Stomach (tissue), 9 donors: ENCODE measurements around the gene SLC7A10. TPM values are rescaled to one million over a fixed set of nuclear protein-coding genes. Genes with fewer than 3 reads are reported as not detected.

ENCODE experiments used
- DNase-seq, 2 donors: peaks; one replicate each; pipeline versions ENCODE4 v3.0.0 to v3.0.0-alpha.2; 2013 to 2019
- H3K27ac ChIP-seq, 5 donors: fragments of 200-600 bp in 4 of 5; sonication (generic) in 4 of 5; one replicate each; pipeline ENCODE4 v1.5.1; 2013 to 2019; ENCODE audit warnings: mild to moderate bottlenecking in 1 of 5, moderate library complexity in 1 of 5
- H3K27me3 ChIP-seq, 3 donors: fragments of 200-600 bp; sonication (generic); one replicate each; pipeline ENCODE4 v1.5.1; 2017 to 2019; ENCODE audit warnings: mixed run types in 1 of 3
- H3K36me3 ChIP-seq, 4 donors: fragments of 200-600 bp; sonication (generic); 1 replicate in 3 of 4; 2 replicates in 1 of 4; pipeline ENCODE4 v1.5.1; 2016 to 2019
- H3K4me1 ChIP-seq, 4 donors: fragments of 200-600 bp; sonication (generic); one replicate each; pipeline ENCODE4 v1.5.1; 2016 to 2019
- H3K4me3 ChIP-seq, 4 donors: fragments of 200-600 bp; sonication (generic) in 3 of 4; one replicate each; pipeline ENCODE4 v1.5.1; 2016 to 2019; ENCODE audit warnings: mild to moderate bottlenecking in 1 of 4
- H3K9me3 ChIP-seq, 4 donors: fragments of 200-600 bp; sonication (generic); one replicate each; pipeline ENCODE4 v1.5.1; 2016 to 2019
- EP300 ChIP-seq: sonication (generic); formaldehyde crosslinking; IDR thresholded peaks from one replicate; pipeline ENCODE4 v1.6.1; 2017; ENCODE audit warnings: antibody characterized with exemption
- POLR2A ChIP-seq, 4 donors: fragments of 450-650 bp; IDR thresholded peaks; one replicate each; pipeline ENCODE4 v1.6.1; 2016; ENCODE audit warnings: antibody characterized with exemption in 4 of 4, control low read depth in 2 of 4, mild to moderate bottlenecking in 1 of 4, moderate library complexity in 1 of 4
- POLR2AphosphoS5 ChIP-seq, 3 donors: sonication (generic); formaldehyde crosslinking; IDR thresholded peaks; one replicate each; pipeline ENCODE4 v1.6.1; 2016; ENCODE audit warnings: antibody characterized with exemption in 3 of 3
- WGBS, 5 donors: extraction: QIAGEN DNeasy Blood & Tissue Kit in 3 of 5; methylation state at CpG; one replicate each; pipeline versions ENCODE4 v1.1.5 to v1.1.7; 2013 to 2018; 5-methylcytosine and 5-hydroxymethylcytosine counted together
- intact Hi-C: fragments of 100-400 bp; cut with DNase I; formaldehyde crosslinking; loops from one replicate; pipeline ENCODE4 v1.15.1; 2023; ENCODE audit warnings: low total_unique reads
- polyA plus RNA-seq, 3 donors: library from polyadenylated mRNA; stranded (reverse); fragments of 200-250 nt; gene quantifications; one replicate each; pipeline ENCODE4 v1.2.3, GENCODE V29; 2013
- total RNA-seq, 5 donors: library from RNA; depleted of rRNA; stranded (reverse); fragments of >200 nt; gene quantifications; one replicate each; pipeline versions ENCODE4 v1.1.0 to v1.2.3, GENCODE V29; 2014 to 2016
- TF ChIP-seq, protein P1 (sequence below), 7 experiments: fragments of 450-650 bp in 4 of 7; fragments of 200-600 bp in 3 of 7; sonication (generic) in 3 of 7; IDR thresholded peaks; one replicate each; pipeline ENCODE4 v1.5.1; 2016 to 2019; ENCODE audit warnings: antibody characterized with exemption in 7 of 7, control low read depth in 2 of 7, mild to moderate bottlenecking in 1 of 7
- donor health status: healthy with polysubstance abuse.
- donor health status: Bipolar disorder and iron deficiency.
- donor health status: healthy.

SLC7A10 gene
- total and polyA plus RNA-seq, 8 donors: 0.73 TPM; not detected in 7

- no peaks in the 10 kb centered on the region for H3K27me3 ChIP-seq
- WGBS, 5 donors: 82 to 88% (median 86%) methylated on average over 18 to 24 of the region's 24 CpGs
- TF ChIP-seq POLR2AphosphoS5 (IDR thresholded peaks at IDR 0.05): no peak
- no peak for TF ChIP-seq EP300
- TF ChIP-seq, protein P1, sequence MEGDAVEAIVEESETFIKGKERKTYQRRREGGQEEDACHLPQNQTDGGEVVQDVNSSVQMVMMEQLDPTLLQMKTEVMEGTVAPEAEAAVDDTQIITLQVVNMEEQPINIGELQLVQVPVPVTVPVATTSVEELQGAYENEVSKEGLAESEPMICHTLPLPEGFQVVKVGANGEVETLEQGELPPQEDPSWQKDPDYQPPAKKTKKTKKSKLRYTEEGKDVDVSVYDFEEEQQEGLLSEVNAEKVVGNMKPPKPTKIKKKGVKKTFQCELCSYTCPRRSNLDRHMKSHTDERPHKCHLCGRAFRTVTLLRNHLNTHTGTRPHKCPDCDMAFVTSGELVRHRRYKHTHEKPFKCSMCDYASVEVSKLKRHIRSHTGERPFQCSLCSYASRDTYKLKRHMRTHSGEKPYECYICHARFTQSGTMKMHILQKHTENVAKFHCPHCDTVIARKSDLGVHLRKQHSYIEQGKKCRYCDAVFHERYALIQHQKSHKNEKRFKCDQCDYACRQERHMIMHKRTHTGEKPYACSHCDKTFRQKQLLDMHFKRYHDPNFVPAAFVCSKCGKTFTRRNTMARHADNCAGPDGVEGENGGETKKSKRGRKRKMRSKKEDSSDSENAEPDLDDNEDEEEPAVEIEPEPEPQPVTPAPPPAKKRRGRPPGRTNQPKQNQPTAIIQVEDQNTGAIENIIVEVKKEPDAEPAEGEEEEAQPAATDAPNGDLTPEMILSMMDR (IDR thresholded peaks at IDR 0.05): no peak
- no peak for TF ChIP-seq POLR2A (IDR thresholded peaks at IDR 0.05)
- no peak overlapping the region for H3K27ac ChIP-seq
- H3K4me1 ChIP-seq: no peaks in the 10 kb centered on the region
- no peak overlapping the region for H3K4me3 ChIP-seq
- H3K9me3 ChIP-seq: no peaks in the 10 kb centered on the region
- peaks cover 0 to 38% (median 33%) of the 10 kb centered on the region in 4 donors for H3K36me3 ChIP-seq
- no peak for DNase-seq
- intact Hi-C loops: no loop called here
Measured at GRCh38 chr19:33208904-33209849, 16.5 kb downstream of the SLC7A10 start.

DNA sequence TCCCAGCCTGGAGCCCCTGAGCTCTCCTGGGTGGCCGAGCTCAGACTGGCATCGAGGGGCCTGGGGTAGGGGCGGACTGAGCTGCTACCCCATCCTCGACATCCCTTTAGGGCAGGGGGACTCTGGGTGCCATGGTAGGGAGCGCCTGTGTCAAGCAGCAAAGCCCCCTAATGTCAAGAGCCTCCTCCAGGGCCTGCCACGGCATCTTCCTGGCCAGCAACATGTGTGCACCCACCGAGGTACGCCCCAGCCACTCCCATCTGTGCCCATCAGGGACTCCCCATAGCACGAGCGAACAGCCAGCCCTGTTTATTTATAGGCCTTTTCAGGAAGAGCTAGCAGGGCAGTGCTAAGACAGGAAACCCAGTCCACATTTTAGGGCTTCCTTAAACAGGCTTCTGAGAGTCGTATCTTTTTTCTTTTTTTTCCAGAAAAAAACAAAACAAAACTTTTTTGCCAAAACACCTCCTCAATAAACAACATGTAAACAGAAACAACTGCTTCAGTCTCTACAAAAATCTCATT lies 17.2 kb downstream of the SLC7A10 start:
- 60 to 81% (median 72%) methylated on average over 11 of the region's 11 CpGs for WGBS, 5 donors
- TF ChIP-seq, protein P1 (IDR thresholded peaks at IDR 0.05): no peak
- TF ChIP-seq EP300 (no peak), POLR2AphosphoS5 (IDR thresholded peaks at IDR 0.05) (no peak), POLR2A (IDR thresholded peaks at IDR 0.05) (no peak)
- intact Hi-C loops: no loop called here
- Histone ChIP-seq H3K9me3 (no peaks in the 10 kb centered on the region), H3K27ac (no peak overlapping the region), H3K4me1 (no peaks in the 10 kb centered on the region), H3K36me3 (peaks cover 0 to 45% (median 39%) of the 10 kb centered on the region in 4 donors), H3K4me3 (no peak overlapping the region), H3K27me3 (no peaks in the 10 kb centered on the region)
- no peak for DNase-seq

GRCh38 chr19:33207903-33208302 lies 17.7 kb downstream of the SLC7A10 start:
- no peaks in the 10 kb centered on the region for H3K27me3 ChIP-seq
- no peaks in the 10 kb centered on the region for H3K9me3 ChIP-seq
- intact Hi-C loops: no loop called here
- H3K4me1 ChIP-seq: no peaks in the 10 kb centered on the region
- H3K36me3 ChIP-seq: peaks cover 0 to 51% (median 44%) of the 10 kb centered on the region in 4 donors
- no peak overlapping the region for H3K27ac ChIP-seq
- WGBS, 5 donors: 80 to 88% (median 85%) methylated on average over 5 to 9 of the region's 9 CpGs
- H3K4me3 ChIP-seq: no peak overlapping the region
- TF ChIP-seq EP300: no peak
- no peak for TF ChIP-seq POLR2A (IDR thresholded peaks at IDR 0.05)
- TF ChIP-seq POLR2AphosphoS5 (IDR thresholded peaks at IDR 0.05): no peak
- TF ChIP-seq, protein P1 (IDR thresholded peaks at IDR 0.05): no peak
- DNase-seq: no peak

- intact Hi-C loops: no loop called here
- H3K36me3 ChIP-seq: peaks cover 0 to 58% (median 52%) of the 10 kb centered on the region in 4 donors
- DNase-seq: no peak
- TF ChIP-seq, protein P1 (IDR thresholded peaks at IDR 0.05): no peak
- TF ChIP-seq EP300: no peak
- no peak for TF ChIP-seq POLR2AphosphoS5 (IDR thresholded peaks at IDR 0.05)
- TF ChIP-seq POLR2A (IDR thresholded peaks at IDR 0.05): no peak
- H3K9me3 ChIP-seq: no peaks in the 10 kb centered on the region
- WGBS, 5 donors: 87 to 93% (median 92%) methylated on average over 16 to 38 of the region's 38 CpGs
- H3K27ac ChIP-seq: no peak overlapping the region
- H3K4me3 ChIP-seq: no peak overlapping the region
- H3K27me3 ChIP-seq: no peaks in the 10 kb centered on the region
- no peaks in the 10 kb centered on the region for H3K4me1 ChIP-seq
Measured at GRCh38 chr19:33207040-33207620, 18.5 kb downstream of the SLC7A10 start.
